H1 (cell line): Measurements from ENCODE around the gene OXSR1. TPM values are rescaled to one million over a fixed set of nuclear protein-coding genes. Genes with fewer than 3 reads are reported as not detected.

Experiments
- CTCF ChIA-PET: fragments of 300-600 bp; sonication (Branson Sonifier 250); formaldehyde crosslinking; loops from one replicate; lab custom pipeline; 2021; ENCODE audit not compliant: partially characterized antibody; lab: Charles Lee
- POLR2A ChIA-PET: fragments of 300-600 bp; sonication (Branson Sonifier 250); formaldehyde crosslinking; loops from one replicate; lab custom pipeline; 2021; ENCODE audit warnings: inconsistent platforms; ENCODE audit not compliant: partially characterized antibody; lab: Charles Lee
- DNase-seq, 2 experiments: peaks; one replicate each; pipeline versions ENCODE4 v3.0.0 to v3.0.0-alpha.2; 2010 to 2022; ENCODE audit warnings: low spot score in 2 of 2, low read depth in 1 of 2, mixed read lengths in 1 of 2
- FAIRE-seq: peaks from 2 replicates; lab custom pipeline; 2011; peaks lifted over from hg19 to GRCh38; lab: Jason Lieb, UNC
- H2AFZ ChIP-seq: 2 replicates; pipeline ENCODE4 v1.8.1; 2012; ENCODE audit warnings: low read length, inconsistent platforms
- H2AK5ac ChIP-seq: 2 replicates; pipeline ENCODE4 v1.6.1; 2013; ENCODE audit warnings: low read depth, low read length
- H2BK120ac ChIP-seq: replicated peaks from 2 replicates; pipeline ENCODE3; 2013; ENCODE audit warnings: low read depth, low read length, inconsistent platforms
- H2BK12ac ChIP-seq: 2 replicates; pipeline ENCODE4 v1.6.1; 2013; ENCODE audit warnings: low read depth, low read length
- H2BK15ac ChIP-seq: 2 replicates; pipeline ENCODE4 v1.6.1; 2013; ENCODE audit warnings: low read length
- H2BK20ac ChIP-seq: 2 replicates; pipeline ENCODE4 v1.6.1; 2013; ENCODE audit warnings: low read length
- H2BK5ac ChIP-seq: 2 replicates; pipeline ENCODE4 v1.6.1; 2013; ENCODE audit warnings: low read depth, low read length
- H3K14ac ChIP-seq: 2 replicates; pipeline ENCODE4 v1.6.1; 2013; ENCODE audit warnings: inconsistent platforms; ENCODE audit not compliant: insufficient read length
- H3K18ac ChIP-seq: 2 replicates; pipeline ENCODE4 v1.6.1; 2013; ENCODE audit warnings: low read length; ENCODE audit errors: extremely low read depth
- H3K23ac ChIP-seq: 2 replicates; pipeline ENCODE4 v1.6.1; 2013; ENCODE audit warnings: inconsistent platforms; ENCODE audit not compliant: insufficient read length
- H3K23me2 ChIP-seq: 2 replicates; pipeline ENCODE4 v1.6.1; 2013; ENCODE audit warnings: low read depth, low read length
- H3K27ac ChIP-seq: 2 replicates; pipeline ENCODE4 v1.6.1; 2011; ENCODE audit warnings: low read depth, low read length, inconsistent platforms
- H3K27me3 ChIP-seq, 4 experiments: replicated peaks in 1 of 4; 1 replicate in 1 of 4; 2 replicates in 3 of 4; pipeline versions ENCODE4 v1.6.1 to v1.8.1; 2011 to 2013; ENCODE audit warnings: low read length in 3 of 4, mild to moderate bottlenecking in 3 of 4, inconsistent platforms in 2 of 4, mixed read lengths in 2 of 4, moderate library complexity in 1 of 4; ENCODE audit not compliant: control insufficient read depth in 3 of 4, insufficient read depth in 3 of 4; ENCODE audit errors: extremely low read depth in 1 of 4
- H3K36me3 ChIP-seq, 4 experiments: 2 replicates each; pipeline versions ENCODE4 v1.6.1 to v1.8.1; 2011 to 2013; ENCODE audit warnings: mild to moderate bottlenecking in 4 of 4, low read length in 3 of 4, moderate library complexity in 2 of 4, control low read depth in 1 of 4, inconsistent platforms in 1 of 4; ENCODE audit not compliant: insufficient read depth in 4 of 4, control insufficient read depth in 2 of 4
- H3K4ac ChIP-seq: replicated peaks from 2 replicates; pipeline ENCODE3; 2013; ENCODE audit warnings: low read length, low read depth, mixed read lengths, inconsistent platforms; ENCODE audit not compliant: insufficient read length
- H3K4me1 ChIP-seq, 4 experiments: replicated peaks in 1 of 4; 1 replicate in 1 of 4; 2 replicates in 3 of 4; pipeline versions ENCODE4 v1.6.1 to v1.8.1; 2011 to 2013; ENCODE audit warnings: low read length in 3 of 4, inconsistent platforms in 2 of 4, mixed read lengths in 1 of 4; ENCODE audit not compliant: insufficient read depth in 4 of 4, control insufficient read depth in 3 of 4
- H3K4me2 ChIP-seq, 2 experiments: 2 replicates each; pipeline versions ENCODE4 v1.6.1 to v1.8.1; 2011 to 2013; ENCODE audit warnings: low read depth in 2 of 2, low read length in 2 of 2, control low read depth in 1 of 2, inconsistent platforms in 1 of 2, mild to moderate bottlenecking in 1 of 2; ENCODE audit not compliant: insufficient read depth in 1 of 2
- H3K4me3 ChIP-seq, 4 experiments: fragments of 200-600, 300-600 bp in 1 of 4; sonication (generic), shearing (Covaris generic), sonication (Bioruptor Twin) in 1 of 4; 2 replicates each; pipeline versions ENCODE4 v1.5.1 to v1.8.1; 2011 to 2016; ENCODE audit warnings: low read length in 4 of 4, low read depth in 3 of 4, control low read depth in 2 of 4, inconsistent platforms in 2 of 4, mild to moderate bottlenecking in 2 of 4, mixed read lengths in 1 of 4, moderate library complexity in 1 of 4; ENCODE audit not compliant: insufficient read depth in 2 of 4; ENCODE audit errors: extremely low read depth in 1 of 4
- H3K56ac ChIP-seq: replicated peaks from 2 replicates; pipeline ENCODE3; 2013; ENCODE audit warnings: low read depth, mild to moderate bottlenecking, mixed read lengths, low read length, inconsistent platforms; ENCODE audit not compliant: insufficient read length
- H3K79me1 ChIP-seq: 2 replicates; pipeline ENCODE4 v1.6.1; 2013; ENCODE audit warnings: low read depth, low read length, control low read depth
- H3K79me2 ChIP-seq, 2 experiments: 2 replicates each; pipeline versions ENCODE4 v1.6.1 to v1.8.1; 2012 to 2013; ENCODE audit warnings: low read length in 2 of 2, mild to moderate bottlenecking in 2 of 2, inconsistent platforms in 1 of 2; ENCODE audit not compliant: insufficient read depth in 2 of 2, control insufficient read depth in 1 of 2
- H3K9ac ChIP-seq, 4 experiments: replicated peaks in 1 of 4; 1 replicate in 1 of 4; 2 replicates in 3 of 4; pipeline versions ENCODE4 v1.6.1 to v1.8.1; 2011 to 2013; ENCODE audit warnings: low read depth in 3 of 4, low read length in 3 of 4, control low read depth in 2 of 4, mild to moderate bottlenecking in 2 of 4, moderate library complexity in 2 of 4, inconsistent platforms in 1 of 4; ENCODE audit errors: extremely low read depth in 1 of 4
- H3K9me3 ChIP-seq, 2 experiments: 2 replicates each; pipeline versions ENCODE4 v1.6.1 to v1.8.1; 2012 to 2013; ENCODE audit warnings: mild to moderate bottlenecking in 2 of 2, moderate library complexity in 2 of 2, control low read depth in 1 of 2, inconsistent platforms in 1 of 2, low read depth in 1 of 2, low read length in 1 of 2, mixed read lengths in 1 of 2; ENCODE audit not compliant: insufficient read depth in 2 of 2
- H4K20me1 ChIP-seq, 2 experiments: replicated peaks in 1 of 2; 2 replicates each; pipeline versions ENCODE3 to v1.8.1; 2011 to 2013; ENCODE audit warnings: inconsistent platforms in 2 of 2, low read length in 2 of 2, mild to moderate bottlenecking in 1 of 2; ENCODE audit not compliant: insufficient read depth in 2 of 2, control insufficient read depth in 1 of 2
- H4K5ac ChIP-seq: 2 replicates; pipeline ENCODE4 v1.6.1; 2013; ENCODE audit warnings: low read length, low read depth, mixed read lengths, inconsistent platforms; ENCODE audit not compliant: insufficient read length
- H4K8ac ChIP-seq: 2 replicates; pipeline ENCODE4 v1.8.0; 2013; ENCODE audit warnings: mild to moderate bottlenecking, moderate library complexity, low read length, inconsistent platforms; ENCODE audit not compliant: insufficient read depth; ENCODE audit errors: extremely low read depth
- H4K91ac ChIP-seq: replicated peaks from 2 replicates; pipeline ENCODE3; 2013; ENCODE audit warnings: low read length, mixed read lengths, inconsistent platforms; ENCODE audit not compliant: insufficient read length
- BCL11A ChIP-seq, 2 experiments: IDR thresholded peaks; one replicate each; pipeline ENCODE4 v1.6.1; 2011; ENCODE audit warnings: low read depth in 2 of 2, low read length in 2 of 2, mild to moderate bottlenecking in 2 of 2
- CBX5 ChIP-seq: fragments of 300-800, 300-1000 bp; sonication (generic); IDR thresholded peaks from 2 replicates; pipeline ENCODE4 v1.7.1; 2016; ENCODE audit warnings: antibody characterized with exemption, low read length, low read depth
- CBX8 ChIP-seq: fragments of 300-800, 300-1000 bp; sonication (generic); IDR thresholded peaks from 2 replicates; pipeline ENCODE4 v1.7.1; 2016; ENCODE audit warnings: low read depth, low read length, borderline replicate concordance
- CREB1 ChIP-seq: IDR thresholded peaks from 2 replicates; pipeline ENCODE4 v1.6.1; 2012; ENCODE audit warnings: inconsistent platforms
- RFX5 ChIP-seq: IDR thresholded peaks from 2 replicates; pipeline ENCODE4 v1.6.1; 2011; ENCODE audit warnings: low read depth, low read length, improper control_type of control experiment, borderline replicate concordance
- ZNF274 ChIP-seq: IDR thresholded peaks from 2 replicates; pipeline ENCODE4 v1.7.0; 2012; ENCODE audit warnings: low read length, borderline replicate concordance; ENCODE audit errors: extremely low read depth
- WGBS, 2 experiments: shearing (Covaris generic) in 1 of 2; methylation state at CpG; one replicate each; pipeline versions ENCODE4 v1.1.6 to v1.1.7; 2013 to 2015; ENCODE audit warnings: low lambda C conversion rate in 2 of 2, mixed read lengths in 2 of 2, inconsistent platforms in 1 of 2, low coverage in 1 of 2, missing lambda C conversion rate in 1 of 2; ENCODE audit not compliant: insufficient replicate concordance in 2 of 2, insufficient coverage in 1 of 2, insufficient read length in 1 of 2; ENCODE audit errors: extremely low coverage in 1 of 2, missing lambda C conversion rate in 1 of 2; 5-methylcytosine and 5-hydroxymethylcytosine counted together
- polyA plus RNA-seq, 7 experiments: library from polyadenylated mRNA; depleted of rRNA in 3 of 7; stranded (reverse) in 5 of 7; unstranded in 2 of 7; fragments of >200 nt in 5 of 7; fragments of 200-250 nt in 2 of 7; gene quantifications; 1 replicate in 5 of 7; 2 replicates in 1 of 7; 4 replicates in 1 of 7; pipeline versions ENCODE4 v1.2.1 to v1.2.3, GENCODE V29; 2011 to 2013; ENCODE audit warnings: missing spikeins in 2 of 7, mixed read lengths in 2 of 7
- total RNA-seq: library from RNA; stranded (reverse); fragmentation: NEBNext Ultra II Directional; extraction: Animal tissue kit (Norgen Biotek cat#: 25700); gene quantifications from 2 replicates; pipeline ENCODE4 v1.2.1, GENCODE V29; 2021

Gene OXSR1
- total and polyA plus RNA-seq, 2 of the 8 experiments (the other 6 are each of a cell fraction or from before 2014, with no cell fraction given): 25.1 to 47.0 TPM

GRCh38 chr3:38250198-38250597, 84.9 kb downstream of the OXSR1 start:
- Histone ChIP-seq H3K18ac (no peak overlapping the region), H4K20me1 (peaks cover 0 to 4% of the 10 kb centered on the region in 2 experiments), H3K79me2 (no peaks in the 10 kb centered on the region), H4K5ac (no peak overlapping the region), H3K14ac (no peak overlapping the region), H3K56ac (no peak overlapping the region), H2BK5ac (no peak overlapping the region), H3K27ac (no peak overlapping the region), H3K4me3 (no peak overlapping the region), H3K23ac (no peak overlapping the region), H2BK120ac (no peak overlapping the region), H4K8ac (no peak overlapping the region), H2BK15ac (no peak overlapping the region), H4K91ac (no peak overlapping the region), H2BK12ac (no peak overlapping the region), H2AK5ac (no peak overlapping the region), H3K36me3 (peaks cover 16 to 66% (median 48%) of the 10 kb centered on the region in 4 experiments), H2AFZ (no peak overlapping the region), H2BK20ac (no peak overlapping the region), H3K9me3 (no peaks in the 10 kb centered on the region), H3K4me2 (no peak overlapping the region), H3K79me1 (no peaks in the 10 kb centered on the region; the same call in none of the 2 replicates), H3K4ac (no peak overlapping the region)
- FAIRE-seq (no peak), DNase-seq (no peak)
- ChIA-PET CTCF (interaction anchor here (0.7 to 1.3 kb wide), 2 partner anchors 87 to 230 kb away, joined by 3 to 4 read pairs; no protein-coding TSS in a partner anchor), POLR2A (no interaction called here)
- WGBS, 2 experiments: 94% methylated on average over 2 of the region's 2 CpGs; no CpG with 5 or more reads in 1 of the 2 experiments
- TF ChIP-seq RFX5: no peak
- TF ChIP-seq ZNF274: no peak
- TF ChIP-seq CBX8: no peak
- no peak for TF ChIP-seq CREB1
- TF ChIP-seq CBX5: no peak
- no peak for TF ChIP-seq BCL11A (IDR thresholded peaks at IDR 0.05; ENCODE audit: low read depth in 2 of 2, low read length in 2 of 2)
- TF ChIP-seq, all 59 proteins: peak for 0
- no peaks in the 10 kb centered on the region for H3K4me1 ChIP-seq
- no peak overlapping the region for H3K9ac ChIP-seq
- no peaks in the 10 kb centered on the region for H3K27me3 ChIP-seq
- H3K23me2 ChIP-seq: no peaks in the 10 kb centered on the region
